Measurements from ENCODE around the gene AJAP1. TPM values are rescaled to one million over a fixed set of nuclear protein-coding genes. Genes with fewer than 3 reads are reported as not detected.

Gene AJAP1
- total RNA-seq, 2 experiments from 2014 or later: not detected

- Histone ChIP-seq H3K9me2 (ENCODE audit: insufficient read depth, low read length) (no peaks in the 10 kb centered on the region), H3K9me3 (ENCODE audit: low read length) (no peaks in the 10 kb centered on the region), H3K4me2 (ENCODE audit: low read length) (no peak overlapping the region), H3K36me3 (ENCODE audit: insufficient read depth, low read length) (no peaks in the 10 kb centered on the region), H3K4me1 (ENCODE audit: insufficient read depth, low read length, poor library complexity, severe bottlenecking) (peaks cover 12% of the 10 kb centered on the region), H2AFZ (ENCODE audit: low read length) (no peak overlapping the region), H3K27ac (ENCODE audit: low read depth, low read length, poor library complexity, severe bottlenecking) (no peak overlapping the region), H4K20me1 (ENCODE audit: insufficient read depth, low read length) (no peaks in the 10 kb centered on the region), H3K4me3 (ENCODE audit: low read depth, low read length, poor library complexity, severe bottlenecking) (no peak overlapping the region), H3K79me2 (ENCODE audit: insufficient read depth, low read depth, low read length) (no peaks in the 10 kb centered on the region)
- TF ChIP-seq EZH2phosphoT487 (IDR thresholded peaks at IDR 0.05; ENCODE audit: borderline replicate concordance, low read depth, low read length): no peak
- TF ChIP-seq CTCF (conservative IDR thresholded peaks at IDR 0.05; ENCODE audit: low read length): no peak
- intact Hi-C loops (cut with micrococcal nuclease; ENCODE audit: unreplicated experiment): no loop called here
- DNase-seq (ENCODE audit: low spot score): no peak
- no TSS peak for BruUV-seq (replicated peaks)
- CTCF ChIA-PET (ENCODE audit: unreplicated experiment): no interaction called here
- POLR2A ChIA-PET: no interaction called here
These were observed 27.1 kb upstream of the AJAP1 start for GRCh38 chr1:4627353-4627752.

DNA sequence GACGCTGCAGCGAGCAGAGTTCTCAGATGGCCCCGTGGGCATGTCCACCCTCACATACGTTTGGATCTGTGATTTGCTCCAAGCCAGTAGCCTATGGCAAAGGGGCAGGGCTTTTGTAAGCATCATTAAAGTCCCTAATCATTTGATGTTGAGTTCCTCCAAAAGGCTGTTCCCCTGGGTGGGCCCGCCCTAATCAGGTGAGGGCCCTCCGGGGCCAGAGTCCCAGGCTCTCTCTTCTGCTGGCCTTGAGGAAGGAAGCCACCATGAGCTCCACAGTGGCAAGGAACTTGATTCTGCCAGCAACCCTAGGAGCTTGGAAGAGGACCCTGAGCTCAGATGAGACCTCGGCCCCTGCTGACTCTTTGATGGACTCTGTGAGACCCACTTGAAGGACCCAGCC, 25.4 kb upstream of the AJAP1 start:
- no peak overlapping the region for H3K27ac ChIP-seq (ENCODE audit: low read depth, low read length, poor library complexity, severe bottlenecking)
- H3K36me3 ChIP-seq (ENCODE audit: insufficient read depth, low read length): no peaks in the 10 kb centered on the region
- no peak for DNase-seq (ENCODE audit: low spot score)
- TF ChIP-seq CTCF (conservative IDR thresholded peaks at IDR 0.05; ENCODE audit: low read length) (no peak), EZH2phosphoT487 (IDR thresholded peaks at IDR 0.05; ENCODE audit: borderline replicate concordance, low read depth, low read length) (no peak)
- no peaks in the 10 kb centered on the region for H3K9me2 ChIP-seq (ENCODE audit: insufficient read depth, low read length)
- intact Hi-C loops (cut with micrococcal nuclease; ENCODE audit: unreplicated experiment): no loop called here
- no peaks in the 10 kb centered on the region for H3K9me3 ChIP-seq (ENCODE audit: low read length)
- H3K79me2 ChIP-seq (ENCODE audit: insufficient read depth, low read depth, low read length): no peaks in the 10 kb centered on the region
- peaks cover 12% of the 10 kb centered on the region for H3K4me1 ChIP-seq (ENCODE audit: insufficient read depth, low read length, poor library complexity, severe bottlenecking)
- no TSS peak for BruUV-seq (replicated peaks)
- no peak overlapping the region for H3K4me3 ChIP-seq (ENCODE audit: low read depth, low read length, poor library complexity, severe bottlenecking)
- H4K20me1 ChIP-seq (ENCODE audit: insufficient read depth, low read length): no peaks in the 10 kb centered on the region
- ChIA-PET CTCF (ENCODE audit: unreplicated experiment) (no interaction called here), POLR2A (interaction anchor here (0.5 kb wide), 1 partner anchor 50 kb away, joined by 3 read pairs; no protein-coding TSS in a partner anchor)
- H2AFZ ChIP-seq (ENCODE audit: low read length): no peak overlapping the region
- no peak overlapping the region for H3K4me2 ChIP-seq (ENCODE audit: low read length)

DNA sequence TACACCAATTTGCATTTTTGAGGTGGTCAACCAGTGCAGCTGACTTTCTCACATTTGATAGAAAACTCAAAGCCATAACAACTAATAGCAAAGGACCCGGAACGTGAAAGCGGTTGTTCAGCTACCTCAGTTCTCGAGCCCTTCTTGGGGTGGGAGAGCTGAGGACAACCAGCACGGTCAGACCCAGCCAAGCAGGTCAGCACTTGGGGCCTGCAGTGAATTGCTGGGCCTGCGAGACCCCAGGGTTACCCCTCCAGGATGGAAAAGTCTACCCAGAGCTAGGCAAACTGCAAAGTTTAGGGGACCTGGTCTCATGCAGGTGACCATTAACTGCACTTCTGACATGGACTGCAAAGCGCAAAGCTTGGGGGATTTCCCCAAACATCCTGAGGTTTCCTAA, 23.8 kb upstream of the AJAP1 start:
- Histone ChIP-seq H3K9me2 (ENCODE audit: insufficient read depth, low read length) (no peaks in the 10 kb centered on the region), H3K4me1 (ENCODE audit: insufficient read depth, low read length, poor library complexity, severe bottlenecking) (peaks cover 12% of the 10 kb centered on the region), H3K4me3 (ENCODE audit: low read depth, low read length, poor library complexity, severe bottlenecking) (no peak overlapping the region), H3K36me3 (ENCODE audit: insufficient read depth, low read length) (no peaks in the 10 kb centered on the region), H3K4me2 (ENCODE audit: low read length) (peak overlapping the region; percentile 35; the same call in 1 of the 2 replicates), H3K79me2 (ENCODE audit: insufficient read depth, low read depth, low read length) (no peaks in the 10 kb centered on the region), H2AFZ (ENCODE audit: low read length) (no peak overlapping the region), H4K20me1 (ENCODE audit: insufficient read depth, low read length) (no peaks in the 10 kb centered on the region), H3K9me3 (ENCODE audit: low read length) (no peaks in the 10 kb centered on the region), H3K27ac (ENCODE audit: low read depth, low read length, poor library complexity, severe bottlenecking) (no peak overlapping the region)
- no TSS peak for BruUV-seq (replicated peaks)
- no peak for DNase-seq (ENCODE audit: low spot score)
- POLR2A ChIA-PET: no interaction called here
- TF ChIP-seq EZH2phosphoT487 (IDR thresholded peaks at IDR 0.05; ENCODE audit: borderline replicate concordance, low read depth, low read length): no peak
- no peak for TF ChIP-seq CTCF (conservative IDR thresholded peaks at IDR 0.05; ENCODE audit: low read length)
- intact Hi-C loops (cut with micrococcal nuclease; ENCODE audit: unreplicated experiment): no loop called here
- CTCF ChIA-PET (ENCODE audit: unreplicated experiment): interaction anchor here (0.6 kb wide), 1 partner anchor 237 kb away, joined by 3 read pairs; no protein-coding TSS in a partner anchor
